HCT116 (cell line): ENCODE data around the gene MAML1. TPM values are rescaled to one million over a fixed set of nuclear protein-coding genes. Genes with fewer than 3 reads are reported as not detected.

Experiments
- ATAC-seq: fragments of 200-7000 bp; cut with Tn5 transposase; 2 replicates; pipeline ENCODE4 v1.9.1; 2020; ENCODE audit warnings: mild to moderate bottlenecking, moderate library complexity
- BruUV-seq: library from RNA; stranded (reverse); fragments of 400-500 nt; replicated peaks from 2 replicates; lab custom pipeline; 2021; lab: Mats Ljungman, UMichigan
- CTCF ChIA-PET: fragments of 300-600 bp; sonication (Branson Sonifier 250); formaldehyde crosslinking; loops from one replicate; lab custom pipeline; 2021; ENCODE audit warnings: antibody characterized with exemption; lab: Charles Lee
- POLR2A ChIA-PET: fragments of 300-600, 350-600 bp; sonication (Branson Sonifier 250); formaldehyde crosslinking; loops from one replicate; lab custom pipeline; 2021; ENCODE audit warnings: antibody characterized with exemption; lab: Charles Lee
- RAD21 ChIA-PET, 2 experiments: fragments of 300-600 bp; sonication (Branson Sonifier 250); formaldehyde crosslinking; loops; one replicate each; lab custom pipeline; 2023; ENCODE audit warnings: low total read pairs in 2 of 2; ENCODE audit not compliant: uncharacterized antibody in 2 of 2, unreplicated experiment in 2 of 2, low non-redundant PET in 1 of 2; lab: Charles Lee
- DNase-seq: peaks from one replicate; pipeline ENCODE4 v3.0.0-alpha.2; 2010; ENCODE audit warnings: low read depth, low spot score
- H2AFZ ChIP-seq: fragments of 200-600 bp; shearing (Covaris generic), sonication (generic); 2 replicates; pipeline ENCODE4 v1.6.1; 2017; ENCODE audit warnings: low read depth, mixed run types, mixed read lengths, antibody characterized with exemption, low read length; ENCODE audit not compliant: poor library complexity, severe bottlenecking
- H3K27ac ChIP-seq: 2 replicates; pipeline ENCODE4 v1.5.1; 2012; ENCODE audit warnings: low read depth, low read length
- H3K27me3 ChIP-seq: fragments of 200-600 bp; sonication (generic); 2 replicates; pipeline ENCODE4 v1.6.1; 2016; ENCODE audit warnings: mixed run types, low read length, mixed read lengths; ENCODE audit not compliant: insufficient read depth
- H3K36me3 ChIP-seq, 2 experiments: fragments of 200-500 bp in 1 of 2; fragments of 200-600 bp in 1 of 2; sonication (Bioruptor generic) in 1 of 2; sonication (generic) in 1 of 2; 2 replicates each; pipeline versions ENCODE4 v1.5.1 to v1.6.1; 2014 to 2016; ENCODE audit warnings: low read length in 2 of 2, inconsistent platforms in 1 of 2, mixed read lengths in 1 of 2, mixed run types in 1 of 2; ENCODE audit not compliant: insufficient read depth in 2 of 2, control insufficient read depth in 1 of 2
- H3K4me1 ChIP-seq, 2 experiments: fragments of 200-600 bp in 1 of 2; sonication (generic) in 1 of 2; 2 replicates each; pipeline versions ENCODE4 v1.5.1 to v1.6.1; 2012 to 2017; ENCODE audit warnings: low read length in 2 of 2, inconsistent platforms in 1 of 2, mild to moderate bottlenecking in 1 of 2, mixed read lengths in 1 of 2, mixed run types in 1 of 2, moderate library complexity in 1 of 2; ENCODE audit not compliant: insufficient read depth in 2 of 2, control insufficient read depth in 1 of 2
- H3K4me2 ChIP-seq: fragments of 200-600 bp; sonication (generic); 2 replicates; pipeline ENCODE4 v1.6.1; 2017; ENCODE audit warnings: mixed run types, low read length, mixed read lengths
- H3K4me3 ChIP-seq, 2 experiments: fragments of 200-600 bp in 1 of 2; sonication (generic) in 1 of 2; replicated peaks in 1 of 2; 2 replicates each; pipeline ENCODE4 v1.5.1; 2011 to 2016; ENCODE audit warnings: low read length in 2 of 2, control low read depth in 1 of 2, low read depth in 1 of 2, mild to moderate bottlenecking in 1 of 2, mixed read lengths in 1 of 2, mixed run types in 1 of 2
- H3K79me2 ChIP-seq: fragments of 200-600 bp; sonication (generic); 2 replicates; pipeline ENCODE4 v1.6.1; 2017; ENCODE audit warnings: mild to moderate bottlenecking, mixed run types, low read length, moderate library complexity, mixed read lengths; ENCODE audit not compliant: insufficient read depth
- H3K9ac ChIP-seq: fragments of 200-600 bp; sonication (generic); 2 replicates; pipeline ENCODE4 v1.6.1; 2016; ENCODE audit warnings: low read length, mixed read lengths
- H3K9me2 ChIP-seq: fragments of 200-600 bp; sonication (generic), shearing (Covaris generic); 2 replicates; pipeline ENCODE4 v1.6.1; 2017; ENCODE audit warnings: mixed run types, mild to moderate bottlenecking, moderate library complexity; ENCODE audit not compliant: insufficient read depth
- H3K9me3 ChIP-seq, 2 experiments: fragments of 200-500 bp in 1 of 2; fragments of 200-600 bp in 1 of 2; sonication (Bioruptor generic) in 1 of 2; sonication (generic) in 1 of 2; 2 replicates each; pipeline ENCODE4 v1.6.1; 2014 to 2017; ENCODE audit warnings: low read length in 2 of 2, mixed read lengths in 2 of 2, inconsistent platforms in 1 of 2, low read depth in 1 of 2, mild to moderate bottlenecking in 1 of 2, mixed run types in 1 of 2, moderate library complexity in 1 of 2; ENCODE audit not compliant: control insufficient read depth in 1 of 2, insufficient read depth in 1 of 2
- H4K20me1 ChIP-seq: fragments of 200-600 bp; sonication (generic), shearing (Covaris generic); 2 replicates; pipeline ENCODE4 v1.6.1; 2017; ENCODE audit warnings: mixed run types, mild to moderate bottlenecking, moderate library complexity; ENCODE audit not compliant: insufficient read depth
- CBX3 ChIP-seq: IDR thresholded peaks from 2 replicates; pipeline ENCODE4 v1.6.1; 2012; ENCODE audit warnings: low read depth
- CTCF ChIP-seq, 3 experiments: fragments of 200-600 bp in 1 of 3; sonication (generic) in 1 of 3; IDR thresholded peaks in 2 of 3; conservative IDR thresholded peaks in 1 of 3; 2 replicates each; pipeline ENCODE4 v1.5.1; 2012 to 2017; ENCODE audit warnings: low read depth in 2 of 3, low read length in 2 of 3, antibody characterized with exemption in 1 of 3, borderline replicate concordance in 1 of 3, control low read depth in 1 of 3, mild to moderate bottlenecking in 1 of 3, mixed read lengths in 1 of 3, mixed run types in 1 of 3, moderate library complexity in 1 of 3; ENCODE audit not compliant: insufficient read depth in 1 of 3
- EGR1 ChIP-seq: IDR thresholded peaks from 2 replicates; pipeline ENCODE4 v1.6.1; 2012; ENCODE audit warnings: low read depth
- SP1 ChIP-seq: IDR thresholded peaks from 2 replicates; pipeline ENCODE4 v1.6.1; 2012; ENCODE audit warnings: low read depth
- ZBTB33 ChIP-seq: IDR thresholded peaks from 2 replicates; pipeline ENCODE4 v1.6.1; 2011; ENCODE audit warnings: mild to moderate bottlenecking, low read length, moderate library complexity; ENCODE audit not compliant: insufficient replicate concordance; ENCODE audit errors: extremely low read depth
- ZNF274 ChIP-seq: fragments of 200-500 bp; sonication (Bioruptor generic); IDR thresholded peaks from 2 replicates; pipeline ENCODE4 v1.6.1; 2014; ENCODE audit warnings: mild to moderate bottlenecking, low read depth, low read length, inconsistent platforms
- intact Hi-C: fragments of 100-400 bp; cut with micrococcal nuclease; formaldehyde crosslinking; loops from 2 replicates; pipeline ENCODE4 v1.10.0; 2022
- total RNA-seq: library from RNA; stranded (reverse); gene quantifications from one replicate; pipeline ENCODE4 v1.2.1, GENCODE V29; 2021; ENCODE audit not compliant: unreplicated experiment

The MAML1 gene
- total RNA-seq, 1 experiment from 2014 or later = 29.5 TPM

GRCh38 chr5:179820127-179820482 lies 87.5 kb downstream of the MAML1 start:
- DNase-seq = no peak
- H3K79me2 ChIP-seq = peaks cover 43% of the 10 kb centered on the region
- intact Hi-C loops = loop anchor here (2.0 kb wide), 2 partner anchors 13 to 39 kb away; partner anchors contain the start of genes MGAT4B and MRNIP

More at GRCh38 chr5:179820127-179820482, 87.5 kb downstream of the MAML1 start:
- ATAC-seq = peak; percentile 7
- TF ChIP-seq CTCF (IDR thresholded peaks at IDR 0.05 in 2 of 3, conservative IDR thresholded peaks at IDR 0.05 in 1 of 3; ENCODE audit: borderline replicate concordance in 1 of 3, insufficient read depth in 1 of 3, low read depth in 2 of 3, low read length in 2 of 3) (no peak), EGR1 (no peak), ZBTB33 (no peak), SP1 (no peak), ZNF274 (no peak), CBX3 (no peak)
- RAD21 ChIA-PET = interaction anchor here in 1 of 2 experiments (1.2 kb wide), 1 partner anchor 13 kb away, joined by 3 read pairs; the partner anchor contains the start of gene MGAT4B
- Histone ChIP-seq H3K27ac (peak overlapping the region; percentile 99), H2AFZ (no peak overlapping the region), H4K20me1 (peaks cover 12% of the 10 kb centered on the region; the same call in 1 of the 2 replicates), H3K4me2 (peak overlapping the region; percentile 94), H3K4me1 (peaks cover 35 to 52% of the 10 kb centered on the region in 2 experiments), H3K9me2 (no peaks in the 10 kb centered on the region), H3K9me3 (no peaks in the 10 kb centered on the region), H3K36me3 (peaks cover 22 to 33% of the 10 kb centered on the region in 2 experiments; a peak in 3 of 4 replicates), H3K9ac (peak overlapping the region; percentile 97), H3K27me3 (no peaks in the 10 kb centered on the region), H3K4me3 (peak overlapping the region; percentile 76 to 87; a peak in 3 of 4 replicates)
- CTCF ChIA-PET = interaction anchor here (0.6 to 2.2 kb wide), 2 partner anchors 18 to 24 kb away, joined by 4 to 8 read pairs; no protein-coding TSS in a partner anchor
- BruUV-seq = TSS peak; percentile 51
- POLR2A ChIA-PET = interaction anchor here (1.0 to 2.5 kb wide), 6 partner anchors 9 to 197 kb away, joined by 3 to 18 read pairs (median 6); partner anchors contain the start of genes HNRNPH1 and MAML1
